Stimulated activated CD4-positive, alpha-beta T cell treated with anti-CD3 and anti-CD28 coated beads, Interleukin-2, amount 100 ng/mL, for 24 hours (primary cell): ENCODE data around the gene TRIM41.
A peak's percentile ranks its signal among the peaks of the same experiment; 100 is the strongest.
"Not testable (repeated sequence)": the region's sequence is repeated elsewhere in the genome, so short reads cannot be mapped to it uniquely, and the experiment has no call there.

Experiments used
- DNase-seq, 2 donors: peaks; one replicate each; pipeline ENCODE4 v3.0.0-alpha.2; 2020

The TRIM41 gene

DNA sequence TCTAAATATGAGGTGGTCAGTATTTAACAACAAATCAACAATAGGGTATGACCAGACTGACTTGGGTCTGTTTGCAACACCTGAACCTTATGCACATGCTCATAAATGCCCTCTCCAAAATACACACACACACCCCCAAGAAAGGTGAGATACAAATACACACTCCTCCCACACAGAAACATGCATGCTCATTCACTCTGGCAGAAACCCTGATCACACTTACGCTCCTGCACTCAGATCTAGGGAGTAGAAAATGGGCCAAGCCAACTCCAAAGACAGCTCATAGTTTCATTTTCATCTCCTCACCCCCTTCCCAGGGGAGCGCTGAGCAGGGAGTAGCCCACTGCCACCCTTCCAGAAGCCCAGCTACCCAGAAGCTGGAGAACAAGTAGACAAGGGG is 29.4 kb upstream of the TRIM41 start:
- DNase-seq, result no peak

DNA sequence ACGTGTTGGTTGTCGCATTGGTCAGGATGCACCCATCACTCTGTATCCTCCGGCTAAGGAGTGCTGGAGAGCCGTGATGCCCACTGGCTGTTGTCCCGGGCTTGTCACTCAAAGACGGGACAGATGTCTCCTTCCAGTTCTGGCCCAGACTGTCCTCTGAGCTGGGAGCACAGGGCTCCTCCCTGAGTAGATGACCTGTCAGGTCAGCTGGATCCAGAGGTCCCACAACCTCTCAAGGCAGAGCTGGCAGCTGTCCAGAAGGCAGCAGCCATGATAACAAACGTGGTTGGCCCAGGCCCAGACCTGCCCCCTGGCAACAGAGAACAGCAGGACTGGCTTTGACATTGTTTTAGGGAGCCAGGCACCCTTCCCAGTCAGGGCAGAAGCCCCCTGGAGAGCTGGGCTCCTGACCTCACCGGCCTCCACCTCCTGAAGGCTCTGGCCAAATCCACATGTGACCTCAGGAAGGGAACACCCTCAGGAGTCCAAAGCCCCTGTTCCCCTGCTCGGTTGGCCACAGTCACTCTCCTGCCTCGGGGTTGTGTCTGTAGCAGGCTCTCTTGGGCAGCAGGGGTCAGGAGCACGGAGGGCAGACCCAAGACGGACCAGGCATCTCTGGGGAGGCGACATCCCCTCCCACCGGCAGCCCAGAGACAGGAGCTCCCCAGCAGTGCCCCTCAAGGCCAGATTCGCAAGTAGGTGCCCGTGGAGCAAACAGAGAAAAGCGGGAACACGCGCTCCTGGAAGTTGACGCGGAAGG is 28.4 kb upstream of the TRIM41 start:
- DNase-seq, result no peak

- no peak for DNase-seq
These were observed 27.8 kb upstream of the TRIM41 start for GRCh38 chr5:181195249-181195761.

DNA sequence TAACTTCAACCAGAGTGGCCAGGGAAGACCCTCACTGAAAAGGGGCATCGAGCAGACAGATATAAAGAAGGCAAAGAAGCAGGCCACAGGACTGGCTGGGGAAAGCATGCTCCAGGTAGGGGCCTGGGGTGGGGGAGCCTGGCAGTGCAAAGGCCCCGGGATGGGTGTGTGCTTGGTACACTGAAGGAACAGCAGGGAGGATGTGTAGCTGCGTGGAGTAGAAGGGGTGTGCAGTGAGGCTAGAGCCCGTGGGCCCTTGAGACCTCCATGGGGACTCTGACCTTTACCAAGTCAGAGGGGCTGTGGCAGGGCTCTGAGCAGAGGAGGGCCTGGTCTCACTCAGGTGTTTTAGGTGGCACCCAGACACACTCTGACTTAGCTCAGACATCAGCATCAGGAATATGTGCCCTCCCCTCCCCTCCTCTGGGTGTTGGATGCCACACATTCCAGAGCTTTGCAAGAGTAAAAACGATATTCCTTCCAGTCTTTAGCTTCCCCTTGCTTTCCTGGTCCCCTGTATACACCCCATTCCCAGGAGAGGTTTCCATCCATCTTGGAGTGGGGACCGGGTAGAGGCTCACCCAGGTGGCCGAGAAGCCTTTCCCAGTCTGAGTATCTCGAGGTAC is 25.6 kb upstream of the TRIM41 start:
- DNase-seq, result no peak

DNA sequence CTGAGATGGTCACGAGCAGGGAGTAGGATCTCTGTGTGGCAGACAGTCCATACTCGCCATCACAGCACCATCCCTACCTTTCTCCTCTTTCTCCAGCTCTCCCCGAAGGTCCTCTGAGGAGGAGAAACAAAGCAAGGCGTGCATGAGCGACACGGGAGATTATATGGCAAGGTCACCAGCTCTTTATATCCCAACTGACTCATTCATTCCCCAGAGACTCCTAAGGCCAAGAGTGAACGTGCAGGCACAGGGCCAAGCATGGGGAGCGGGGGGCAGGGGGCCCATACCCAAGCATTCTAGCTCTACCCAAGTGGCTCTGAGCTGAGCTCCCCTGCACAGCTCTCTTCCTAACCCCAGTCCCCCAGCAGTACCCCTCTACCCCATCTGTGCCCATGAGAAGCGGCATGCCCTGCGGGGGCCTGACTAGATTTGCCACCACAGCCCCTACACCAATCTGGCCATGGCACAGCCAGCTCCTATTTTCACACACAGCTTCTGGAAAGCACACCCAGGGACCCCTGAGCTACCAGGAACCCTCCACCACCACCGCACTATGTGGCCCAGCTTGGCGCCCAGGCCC is 24.9 kb upstream of the TRIM41 start:
- DNase-seq, result no peak

GRCh38 chr5:181198905-181199519 is 24.1 kb upstream of the TRIM41 start:
- no peak for DNase-seq

DNA sequence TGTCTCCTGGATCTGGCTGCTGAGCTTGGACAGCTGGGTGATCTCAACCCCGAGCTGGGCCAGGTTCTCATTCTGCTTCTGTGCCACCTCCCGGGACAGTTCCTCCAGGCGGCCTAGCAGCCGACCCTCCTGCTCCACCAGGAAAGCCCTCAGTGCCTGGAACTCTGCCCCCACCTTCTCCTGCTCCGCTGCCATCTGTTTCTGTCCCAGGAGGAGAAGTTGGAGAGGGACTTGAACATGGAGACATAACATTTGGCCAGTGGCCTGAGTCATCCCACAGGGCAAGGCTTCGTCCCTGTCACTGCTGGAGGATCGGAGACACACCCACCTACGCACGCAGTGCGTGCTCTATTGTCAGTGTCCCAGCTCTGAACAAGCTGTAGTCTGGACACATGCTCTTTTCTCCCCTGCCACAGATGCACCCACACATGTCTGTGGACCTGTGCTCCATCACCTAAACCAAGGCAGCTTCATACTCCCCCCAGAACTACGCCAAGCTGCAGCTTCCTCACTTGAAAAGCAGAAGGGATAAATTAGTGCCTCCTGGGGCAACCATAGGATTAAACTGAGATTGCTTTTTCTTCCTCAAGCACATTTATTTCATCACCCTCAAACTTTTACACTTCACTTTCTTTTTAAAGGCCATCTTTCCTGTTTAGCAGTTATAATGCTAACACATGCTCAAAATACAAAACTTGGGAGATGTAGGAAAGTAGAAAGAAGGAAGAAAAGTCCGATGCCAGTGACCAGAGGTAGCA is 23.0 kb upstream of the TRIM41 start:
- no peak for DNase-seq

- DNase-seq, result no peak
These were observed 22.3 kb upstream of the TRIM41 start for GRCh38 chr5:181200816-181201215.

- no peak for DNase-seq
These were observed 19.9 kb upstream of the TRIM41 start for GRCh38 chr5:181203093-181203711.

GRCh38 chr5:181203777-181204112 is 19.3 kb upstream of the TRIM41 start:
- DNase-seq, result no peak

DNA sequence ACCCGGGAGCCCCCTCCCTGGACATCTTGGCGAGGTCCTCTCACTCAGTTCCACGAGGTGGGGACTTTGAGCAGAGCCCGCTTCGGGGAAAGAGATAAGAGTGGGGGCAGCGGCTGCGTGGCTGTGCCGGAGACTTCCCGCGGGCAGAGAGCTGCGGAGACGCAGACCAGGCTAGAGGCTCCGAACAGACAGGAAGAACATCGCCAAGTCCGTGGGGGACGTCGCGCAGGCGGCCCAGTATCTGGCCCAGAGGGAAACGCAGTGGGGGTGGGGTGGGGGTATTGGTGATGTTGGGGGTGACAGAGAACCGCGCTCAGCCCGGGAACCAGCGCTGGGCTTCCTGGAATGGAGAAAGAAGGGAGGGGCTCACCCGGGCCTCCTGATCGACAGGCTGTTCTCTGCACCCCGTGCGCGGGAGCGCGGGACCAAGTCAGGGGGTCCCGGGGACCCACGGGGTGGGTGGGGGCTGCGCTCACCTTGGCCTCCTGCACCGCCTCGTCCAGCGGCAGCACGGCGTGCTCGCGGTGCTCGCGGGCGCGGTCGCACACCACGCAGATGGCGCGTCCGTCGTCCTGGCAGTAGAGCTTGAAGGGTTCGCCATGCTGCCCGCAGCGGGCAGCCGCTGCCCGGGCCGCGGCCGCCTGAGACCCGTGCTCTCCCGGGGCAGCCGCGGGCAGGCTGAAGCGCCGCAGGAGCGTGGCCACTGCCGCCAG is 18.8 kb upstream of the TRIM41 start:
- DNase-seq, result peak; percentile 29 to 34

DNA sequence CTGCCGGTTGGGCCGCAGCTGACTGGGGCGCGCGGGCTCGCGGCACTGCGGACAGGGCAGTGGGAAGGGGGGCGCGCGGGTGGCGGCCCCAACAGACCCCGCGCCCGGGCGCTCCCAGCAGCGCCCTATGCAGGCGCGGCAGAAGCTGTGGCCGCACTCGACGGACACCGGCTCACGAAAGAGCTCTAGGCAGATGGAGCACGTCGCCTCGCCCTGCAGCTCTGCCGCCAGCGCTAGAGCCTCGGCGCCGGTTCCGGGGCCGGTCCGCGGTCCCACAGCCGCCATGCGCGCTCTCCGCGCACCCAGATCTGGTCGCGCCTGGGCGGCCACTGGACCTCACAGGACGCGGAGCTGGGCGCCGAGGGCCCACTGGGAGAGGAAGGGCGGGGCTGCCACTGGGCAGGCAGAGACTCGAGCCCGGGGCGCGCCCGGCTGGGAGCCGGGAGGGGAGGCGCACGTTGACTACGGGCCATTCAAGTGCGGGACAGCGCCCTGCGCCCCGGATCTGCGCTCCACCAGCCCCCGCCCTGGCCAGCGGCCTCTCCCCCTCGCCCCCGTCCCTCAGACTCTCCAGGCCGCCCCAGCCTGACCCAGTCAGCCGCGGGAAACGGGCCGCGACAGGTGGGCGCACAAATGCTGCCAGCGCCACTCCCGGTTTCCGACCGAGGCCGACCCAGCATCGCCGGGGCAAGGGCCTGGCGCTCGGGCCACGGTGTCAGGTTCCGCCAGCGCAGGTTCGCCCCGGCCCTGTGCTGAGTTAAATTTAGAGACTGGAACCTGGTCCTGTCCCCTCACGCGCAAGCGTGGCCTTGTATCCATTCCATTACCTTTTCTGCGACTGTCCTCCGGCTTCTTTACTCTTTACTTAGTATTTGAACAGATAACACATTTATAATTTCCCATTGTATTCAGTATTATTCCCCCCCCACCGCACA is 18.0 kb upstream of the TRIM41 start, which contains the start of gene TRIM7:
TSS of gene TRIM7 (minus strand) at position 371 of the 935 bp plus-strand sequence. CDS start at position 285, 86 bp downstream.
- DNase-seq, result peak in 1 of 2 donors; percentile 53

DNA sequence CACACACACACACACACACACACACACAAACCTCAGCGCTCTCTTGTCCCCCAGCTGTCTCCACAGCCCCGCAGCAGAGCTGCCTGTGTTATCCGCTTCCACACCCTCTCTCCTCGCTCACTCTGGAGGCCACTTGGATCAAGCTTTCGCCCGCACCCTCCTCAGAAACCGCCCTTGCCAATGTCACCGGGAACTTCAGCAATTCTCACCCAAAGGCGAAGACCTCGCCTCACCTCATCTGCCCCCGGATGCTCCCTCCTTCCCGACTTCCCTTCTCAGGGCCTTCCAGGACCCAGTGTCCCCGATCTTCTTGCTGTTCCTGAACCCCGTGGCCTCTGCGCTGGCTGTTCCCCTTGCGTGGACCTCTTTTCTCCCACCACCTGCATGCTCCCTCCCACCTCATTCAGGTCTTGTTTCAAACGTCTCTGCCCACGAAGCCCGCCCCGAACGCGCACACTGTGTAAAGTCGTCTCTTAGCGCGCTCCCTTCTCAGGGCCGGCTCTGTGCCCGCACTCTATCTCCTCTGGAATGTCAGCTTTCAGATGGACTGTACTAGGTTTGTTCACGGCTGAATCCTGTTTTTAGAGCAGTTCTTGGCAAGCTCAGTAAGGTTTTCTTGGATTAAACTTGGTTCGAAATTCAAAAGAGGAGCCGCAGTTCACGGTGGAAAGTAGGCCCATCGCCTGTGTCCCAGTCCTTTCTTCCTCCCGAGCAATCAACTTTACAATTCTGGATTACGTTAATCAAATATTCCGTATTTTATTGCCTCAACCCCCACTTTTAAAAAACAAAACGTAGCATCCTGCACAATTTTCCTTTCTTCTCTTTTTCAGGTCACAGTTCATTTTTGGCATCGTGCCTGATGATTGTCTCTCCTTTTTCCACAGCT is 17.1 kb upstream of the TRIM41 start:
- peak in 1 of 2 donors; percentile 43 for DNase-seq

DNA sequence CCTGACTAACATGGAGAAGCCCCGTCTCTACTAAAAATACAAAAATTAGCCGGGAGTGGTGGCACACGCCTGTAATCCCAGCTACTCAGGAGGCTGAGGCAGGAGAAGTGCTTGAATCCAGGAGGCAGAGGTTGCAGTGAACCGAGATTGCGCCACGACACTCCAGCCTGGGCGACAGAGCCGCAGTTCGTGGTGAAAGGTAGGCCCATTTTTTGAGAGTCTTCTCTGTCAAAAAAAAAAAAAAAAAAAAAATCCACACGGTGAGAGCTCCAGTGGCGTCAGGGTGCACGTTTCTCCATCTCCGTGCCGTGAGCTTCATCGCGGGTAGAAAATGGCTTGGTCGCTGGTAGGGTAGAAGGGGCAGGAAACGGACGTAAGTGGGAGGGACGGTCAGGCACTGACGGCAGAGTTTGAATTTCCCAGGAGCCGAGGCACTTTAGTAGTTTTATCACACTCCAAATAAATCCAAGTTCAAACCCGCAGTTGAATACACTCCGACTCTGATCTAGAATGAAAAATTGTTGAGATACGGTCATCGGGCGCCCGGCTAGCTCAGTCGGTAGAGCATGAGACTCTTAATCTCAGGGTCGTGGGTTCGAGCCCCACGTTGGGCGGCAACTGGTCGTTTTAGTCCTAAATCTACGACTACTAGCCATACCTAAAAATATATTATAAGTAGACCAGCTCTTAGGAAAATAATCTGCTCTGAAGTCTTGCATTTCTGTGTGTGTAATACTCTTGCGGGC is 15.7 kb upstream of the TRIM41 start:
- peak; percentile 90 to 97 for DNase-seq

DNA sequence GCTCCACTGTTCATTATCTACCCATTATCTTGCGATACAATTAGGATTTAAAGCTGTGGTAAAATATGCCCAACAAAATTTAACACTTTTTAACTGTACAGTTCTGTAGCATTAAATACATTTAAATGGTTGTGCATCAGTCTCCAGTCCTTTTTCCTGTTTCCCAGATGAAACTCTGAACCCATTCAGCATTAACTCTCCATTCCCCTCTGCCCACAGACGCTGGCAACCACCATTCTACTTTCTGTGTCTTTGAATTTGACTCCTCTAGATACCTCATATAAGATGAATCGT is 15.2 kb upstream of the TRIM41 start:
- DNase-seq, result no peak

GRCh38 chr5:181209006-181209405 is 14.1 kb upstream of the TRIM41 start:
- not testable (repeated sequence) for DNase-seq

DNA sequence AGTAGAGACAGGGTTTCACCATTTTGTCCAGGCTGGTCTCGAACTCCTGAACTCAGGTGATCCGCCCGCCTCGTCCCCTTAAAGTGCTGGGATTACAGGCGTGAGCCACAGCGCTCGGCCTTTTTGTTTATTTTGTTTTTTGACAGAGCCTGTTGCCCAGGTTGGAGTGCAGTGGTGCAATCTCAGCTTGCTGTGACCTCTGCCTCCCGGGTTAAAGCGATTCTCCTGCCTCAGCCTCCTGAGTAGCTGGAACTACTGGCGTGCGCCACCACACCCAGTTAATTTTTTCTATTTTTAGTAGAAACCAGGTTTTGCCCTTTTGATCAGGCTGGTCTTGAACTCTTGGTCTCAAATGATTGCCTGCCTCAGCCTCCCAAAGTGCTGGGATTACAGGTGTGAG is 12.9 kb upstream of the TRIM41 start:
- DNase-seq, result not testable (repeated sequence)

GRCh38 chr5:181210698-181211097 is 12.4 kb upstream of the TRIM41 start:
- DNase-seq, result not testable (repeated sequence)

DNA sequence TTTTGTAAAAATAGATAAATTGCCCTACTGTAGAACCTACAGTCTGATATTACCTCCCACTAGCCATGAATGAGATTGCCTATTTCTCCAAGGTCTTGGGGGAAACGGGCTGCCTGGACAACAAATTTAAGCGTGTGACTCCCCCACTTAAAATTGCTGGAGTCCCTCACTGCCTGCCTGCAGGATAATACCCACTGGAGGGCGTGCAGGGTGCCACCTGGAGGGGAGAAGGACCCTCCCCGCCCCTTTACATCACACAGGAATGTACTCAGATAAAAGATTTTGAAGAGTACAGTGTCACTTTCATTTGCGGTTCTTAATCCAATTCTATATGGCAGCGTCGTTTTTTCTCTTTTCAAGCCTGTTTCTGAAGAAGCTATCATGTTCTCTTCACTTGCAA is 11.9 kb upstream of the TRIM41 start:
- no peak for DNase-seq
